SKM-1 treated with dmso at 0.1 percent for 144 hours (cell line): ENCODE data around the gene LTF.
"Not testable (repeated sequence)": the region's sequence is repeated elsewhere in the genome, so short reads cannot be mapped to it uniquely, and the experiment has no call there.

Source experiments
- DNase-seq: peaks from one replicate; lab custom pipeline; 2025; ENCODE audit not compliant: unreplicated experiment; lab: John Stamatoyannopoulos, UW

Gene LTF

GRCh38 chr3:46447228-46447985, 17.3 kb downstream of the LTF start:
- DNase-seq: no peak

DNA sequence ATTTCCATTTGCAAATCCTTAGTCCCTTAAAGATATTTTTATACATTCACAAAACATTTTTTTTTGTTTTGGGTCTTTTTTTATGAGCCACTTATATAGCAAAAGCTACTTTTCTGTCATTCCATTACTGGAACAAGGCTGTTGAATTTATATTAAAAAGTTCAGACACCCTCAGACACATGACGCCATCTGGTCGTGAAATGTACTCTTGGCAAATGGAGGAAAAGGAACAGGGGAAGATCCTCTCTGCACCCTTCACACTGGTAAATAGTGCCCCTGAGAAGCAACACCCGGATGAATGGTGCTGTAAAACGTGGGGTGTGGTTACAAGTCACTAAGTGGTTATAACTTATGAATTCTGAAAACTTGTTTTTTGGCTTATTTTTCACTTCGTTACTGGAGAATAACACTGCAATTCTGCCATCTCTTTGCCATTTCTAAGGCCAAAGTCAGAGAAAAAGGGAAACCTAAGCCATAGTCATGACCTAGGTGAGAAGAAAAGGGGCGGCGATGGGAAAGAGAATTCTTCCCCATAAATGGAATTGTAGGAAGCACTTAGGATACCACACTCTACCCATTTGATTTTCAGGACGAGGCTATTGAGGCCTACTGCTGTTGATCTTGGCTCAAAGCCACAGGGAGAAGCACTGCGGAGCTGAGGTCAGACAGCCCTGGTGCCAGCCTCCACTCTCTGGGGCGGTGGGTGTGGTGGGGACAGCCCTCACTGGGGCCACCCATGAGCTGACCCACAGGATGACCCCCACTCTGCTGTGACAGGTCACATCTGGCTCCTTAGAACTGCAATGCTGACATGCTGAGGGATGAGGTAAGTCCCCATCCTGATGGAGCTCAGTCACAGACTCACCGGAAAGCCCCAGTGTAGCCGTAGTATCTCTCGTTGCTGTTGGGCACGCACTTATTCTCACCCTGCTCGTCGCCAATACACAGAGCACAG, 21.9 kb downstream of the LTF start:
- DNase-seq: no peak

DNA sequence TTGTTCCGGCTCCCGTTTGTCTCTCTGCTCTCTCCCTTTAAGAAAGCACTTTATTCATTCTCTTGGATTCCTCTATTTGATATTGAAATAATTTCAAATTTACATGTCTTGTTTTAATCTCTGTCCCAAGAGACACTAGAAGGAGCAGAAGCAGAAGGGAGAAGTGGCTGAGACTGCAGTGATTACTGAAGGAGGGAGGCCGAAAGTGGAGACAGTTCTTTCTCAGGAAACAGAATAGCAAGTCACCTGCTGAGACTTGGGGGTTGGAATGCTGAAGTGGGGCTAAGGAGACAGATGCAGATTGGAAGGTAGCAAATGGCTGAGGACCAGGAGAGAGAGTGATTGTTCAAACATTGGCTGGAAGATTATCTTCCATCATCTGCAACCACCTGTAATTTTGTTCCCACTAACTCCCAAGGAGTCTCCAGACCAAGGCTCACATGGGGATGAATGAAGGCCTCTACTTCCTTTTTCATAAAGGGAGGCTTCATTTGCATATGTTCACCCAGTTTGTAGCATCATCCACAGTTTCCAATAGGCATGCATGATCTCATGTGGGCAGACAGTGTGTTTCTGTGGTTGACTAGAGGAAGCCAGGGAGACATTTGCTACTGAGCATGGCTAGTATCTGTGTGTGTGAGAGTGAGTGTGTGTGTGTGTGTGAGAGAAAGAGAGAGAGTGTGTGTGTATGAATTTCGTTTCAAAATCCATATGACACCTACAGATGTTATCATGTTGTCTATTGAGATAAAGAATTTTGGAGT, 24.0 kb downstream of the LTF start:
- DNase-seq: no peak

GRCh38 chr3:46438831-46439230, 25.9 kb downstream of the LTF start:
- no peak for DNase-seq

DNA sequence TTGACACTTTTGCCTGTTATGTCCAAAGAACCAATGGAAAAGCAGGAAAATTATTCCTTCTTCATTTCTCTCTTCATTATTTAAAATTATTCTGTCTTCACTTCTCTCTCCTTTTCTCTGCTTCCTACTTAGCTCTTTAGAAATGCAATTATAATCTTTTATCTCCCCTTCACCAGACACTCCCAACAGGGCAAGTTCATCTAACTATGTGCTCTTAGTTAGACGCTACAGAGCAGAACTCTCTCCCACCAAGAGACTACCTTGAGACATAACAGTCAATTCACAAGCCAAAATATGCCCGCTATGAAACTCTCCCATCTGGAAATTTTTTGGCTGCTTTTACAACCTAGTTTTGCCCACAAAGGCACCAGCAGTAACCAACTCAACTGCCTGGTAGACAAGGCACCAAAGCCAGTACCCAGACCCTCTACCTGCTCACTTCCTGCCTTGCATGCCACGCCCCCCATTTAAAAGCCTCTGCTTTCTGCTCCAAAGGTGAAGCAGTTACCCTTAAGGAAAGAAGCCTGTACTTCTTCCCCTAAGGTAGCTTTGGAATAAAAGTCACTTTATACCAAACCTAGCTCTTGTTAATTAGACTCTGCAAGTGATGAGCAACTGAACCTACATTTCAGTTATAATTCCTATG, 29.5 kb downstream of the LTF start:
- no peak for DNase-seq

DNA sequence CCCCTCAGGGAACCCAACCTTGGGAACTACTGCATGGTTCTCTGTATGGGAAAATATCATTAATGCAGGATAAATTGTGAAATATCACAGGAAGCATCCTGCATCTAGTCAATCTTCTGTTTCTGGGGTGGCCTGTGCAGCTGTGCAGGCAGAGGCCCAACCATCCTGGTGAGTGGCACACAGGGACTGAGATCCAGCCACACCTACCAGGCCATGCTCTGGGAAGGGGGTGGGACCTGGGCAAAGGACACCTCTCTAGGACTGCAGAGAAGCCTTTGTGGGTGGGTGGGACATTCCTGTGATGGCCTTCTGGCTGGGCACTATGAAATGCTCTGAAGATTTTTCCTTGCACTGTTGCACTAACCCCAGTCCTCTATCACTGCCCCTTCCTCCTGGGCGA, 30.9 kb downstream of the LTF start:
- DNase-seq: no peak

DNA sequence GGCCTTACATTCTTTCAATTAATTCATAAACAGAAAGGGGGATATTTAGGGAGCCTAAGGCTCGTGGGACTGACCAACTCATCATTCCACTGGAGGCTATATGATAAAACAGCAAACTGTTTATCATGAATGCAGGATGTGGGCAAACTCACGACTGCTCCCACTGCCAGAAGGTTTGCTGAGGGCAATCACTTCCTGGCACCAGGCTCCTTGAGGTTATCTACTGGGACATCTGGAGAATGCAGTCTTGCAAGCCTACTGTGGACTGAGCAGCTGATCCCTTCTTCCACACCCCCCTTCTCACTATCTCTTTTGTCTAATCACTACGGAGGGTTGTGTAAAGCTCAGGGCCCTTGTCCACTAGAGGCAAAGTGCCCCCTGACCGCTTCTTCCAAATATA, 31.6 kb downstream of the LTF start:
- not testable (repeated sequence) for DNase-seq

GRCh38 chr3:46431905-46432304, 32.8 kb downstream of the LTF start:
- DNase-seq: not testable (repeated sequence)

DNA sequence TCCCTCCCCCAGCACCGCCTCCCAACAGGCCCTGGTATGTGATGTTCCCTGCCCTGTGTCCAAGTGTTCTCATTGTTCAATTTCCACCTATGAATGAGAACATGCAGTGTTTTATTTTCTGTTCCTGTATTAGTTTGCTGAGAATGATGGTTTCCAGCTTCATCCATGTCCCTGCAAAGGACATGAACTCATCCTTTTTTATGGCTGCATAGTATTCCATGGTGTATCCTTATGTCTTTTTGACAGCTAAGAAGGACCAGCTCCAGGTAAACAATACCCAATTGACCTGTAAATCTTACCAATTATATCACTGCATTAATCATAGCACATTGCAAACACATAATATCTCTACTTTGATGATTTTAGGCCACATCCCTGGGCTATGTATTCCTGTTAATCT, 33.8 kb downstream of the LTF start:
- not testable (repeated sequence) for DNase-seq

GRCh38 chr3:46429671-46430070, 35.0 kb downstream of the LTF start:
- no peak for DNase-seq

- DNase-seq: no peak
Measured at GRCh38 chr3:46429250-46429649, 35.5 kb downstream of the LTF start.

GRCh38 chr3:46427916-46428833, 36.5 kb downstream of the LTF start:
- DNase-seq: no peak

- DNase-seq: not testable (repeated sequence)
Measured at GRCh38 chr3:46427404-46427803, 37.3 kb downstream of the LTF start.

DNA sequence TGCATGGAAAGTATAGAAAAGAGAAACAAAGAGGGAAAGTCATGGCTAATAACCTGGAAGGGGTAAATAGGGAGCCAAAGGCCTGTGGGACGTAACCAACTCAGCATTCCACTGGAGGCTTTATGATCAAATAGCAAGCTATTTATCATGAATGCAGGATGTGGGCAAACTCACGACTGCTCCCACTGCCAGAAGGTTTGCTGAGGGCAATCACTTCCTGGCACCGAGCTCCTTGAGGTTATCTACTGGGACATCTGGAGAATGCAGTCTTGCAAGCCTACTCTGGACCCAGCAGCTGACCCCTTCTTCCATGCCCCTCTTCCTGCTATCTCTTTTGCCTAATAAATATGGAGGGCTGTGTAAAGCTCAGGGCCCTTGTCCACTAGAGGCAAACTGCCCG, 38.2 kb downstream of the LTF start:
- DNase-seq: not testable (repeated sequence)

DNA sequence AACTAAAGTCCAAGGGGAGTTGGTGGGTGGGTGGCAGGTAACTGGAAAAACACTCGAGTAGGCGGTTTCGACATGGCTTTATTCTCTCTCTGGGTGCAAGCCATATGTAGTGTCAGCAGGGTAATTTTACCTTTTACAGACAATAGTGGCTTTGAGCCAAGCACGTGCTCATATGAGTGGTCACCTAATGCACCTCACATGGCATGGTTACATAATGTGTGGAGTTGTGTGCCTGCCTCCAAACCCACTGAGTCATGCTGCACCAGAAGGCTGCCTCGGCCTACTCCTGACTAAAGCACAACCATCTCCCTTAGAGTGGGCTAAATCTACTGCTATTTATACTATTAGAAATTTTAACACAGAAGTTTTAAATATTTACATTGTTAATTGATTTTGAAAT, 41.1 kb downstream of the LTF start:
- no peak for DNase-seq

DNA sequence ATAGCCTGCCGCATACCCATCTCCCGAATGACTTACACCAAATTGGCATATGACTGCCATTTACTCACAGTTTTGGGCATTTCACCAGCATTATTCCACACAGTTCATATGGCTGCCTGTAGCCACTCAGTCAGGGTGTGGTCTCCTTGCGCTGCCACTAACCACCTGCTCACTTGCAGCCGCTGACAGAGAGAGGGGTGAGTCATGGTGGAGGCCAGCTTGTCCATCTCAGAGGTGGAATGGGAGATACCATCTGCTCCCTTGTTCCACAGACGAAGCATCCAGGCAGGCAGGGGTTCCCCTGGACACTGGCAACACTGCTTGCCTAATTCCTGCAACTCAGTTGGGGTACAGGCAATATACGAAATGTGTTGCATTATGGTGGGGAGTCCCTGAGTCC, 42.1 kb downstream of the LTF start:
- DNase-seq: no peak

DNA sequence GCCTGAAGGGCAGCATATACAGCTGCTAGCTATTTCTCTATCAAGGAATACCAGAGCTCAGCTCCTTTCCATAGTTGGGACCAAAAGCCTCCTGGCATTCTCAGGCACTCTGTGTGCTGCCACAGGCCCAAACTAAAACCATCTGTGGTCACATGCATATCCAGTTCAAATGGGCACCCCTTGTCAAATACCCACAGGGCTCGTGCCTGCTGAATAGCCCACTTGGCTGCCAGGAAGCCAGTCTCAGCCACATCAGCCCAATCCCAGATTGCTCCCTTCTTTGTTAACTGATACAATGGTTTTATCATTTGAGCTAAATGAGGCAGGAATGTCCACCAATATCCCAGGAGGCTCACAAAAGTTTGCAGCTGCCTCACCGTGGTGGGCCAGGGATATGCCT, 43.8 kb downstream of the LTF start:
- DNase-seq: no peak

DNA sequence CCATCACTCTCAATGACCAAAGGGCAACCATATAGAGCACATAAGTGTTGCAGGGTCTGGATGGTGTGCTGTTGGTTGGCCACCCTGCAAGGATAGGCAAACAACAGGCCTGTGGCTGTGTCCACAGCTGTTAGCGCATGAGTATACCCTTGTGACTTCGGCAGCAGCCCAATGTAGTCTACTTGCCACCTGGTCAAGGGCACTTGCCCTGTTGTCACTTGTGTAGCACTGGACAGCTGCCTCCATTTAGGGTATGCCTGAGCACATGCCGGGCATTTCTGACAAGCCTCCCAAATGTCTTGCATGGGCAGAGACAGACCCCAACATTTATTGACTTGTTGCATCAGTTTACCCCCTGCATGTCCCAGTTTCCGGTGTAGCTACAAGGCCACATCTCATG, 44.9 kb downstream of the LTF start:
- DNase-seq: no peak

DNA sequence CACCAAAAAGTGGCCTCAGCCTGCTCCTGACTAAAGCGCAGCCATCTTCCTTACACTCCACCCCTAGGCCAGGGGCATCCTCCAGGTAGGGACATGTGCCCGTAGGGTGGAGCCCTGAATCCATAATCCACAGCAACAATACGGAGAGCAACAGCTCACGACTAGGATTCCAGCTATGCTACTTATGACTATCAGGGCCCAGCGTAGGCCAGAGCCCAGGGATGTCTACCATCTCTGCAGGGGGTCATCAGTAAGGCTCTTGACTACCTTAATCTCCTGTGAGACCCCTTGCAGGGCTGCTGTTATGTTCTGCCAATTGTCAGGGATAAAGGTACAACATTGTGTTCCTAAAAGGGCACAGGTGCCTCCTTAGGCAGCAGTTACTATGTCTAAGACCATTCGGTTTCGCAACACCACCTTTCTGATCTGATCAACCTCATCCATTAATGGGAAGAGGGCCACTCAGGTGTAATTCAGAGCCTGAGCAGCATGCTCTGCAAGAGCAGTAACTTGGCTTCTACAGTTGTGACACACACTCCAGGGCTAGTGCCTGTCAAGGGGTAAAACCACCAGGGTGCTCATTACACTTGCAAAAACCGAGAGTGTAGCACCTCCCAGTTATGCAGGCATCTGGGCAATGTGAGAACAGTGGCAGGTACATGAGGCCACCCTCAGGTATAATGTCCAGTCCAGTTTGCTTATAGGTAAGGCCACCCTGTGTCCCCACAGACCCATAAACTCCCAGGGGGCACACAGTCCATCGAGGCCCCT, 46.7 kb downstream of the LTF start:
- DNase-seq: no peak
